BJ (cell line): ENCODE measurements around the gene KRTAP20-1. TPM values are rescaled to one million over a fixed set of nuclear protein-coding genes. Genes with fewer than 3 reads are reported as not detected.

Source experiments
- CTCF ChIA-PET: fragments of 350-600 bp; formaldehyde crosslinking; extraction: SDS; loops from one replicate; lab custom pipeline; 2021; ENCODE audit warnings: antibody characterized with exemption, inconsistent platforms; lab: Yijun Ruan, JAX
- POLR2A ChIA-PET: fragments of 300-600 bp; sonication (Branson Sonifier 250); formaldehyde crosslinking; extraction: SDS; loops from one replicate; lab custom pipeline; 2021; ENCODE audit warnings: antibody characterized with exemption; lab: Charles Lee
- DNase-seq: peaks from one replicate; pipeline ENCODE4 v3.0.0-alpha.2; 2011; ENCODE audit warnings: low read depth
- H3K27me3 ChIP-seq: 2 replicates; pipeline ENCODE4 v1.6.0; 2011; ENCODE audit warnings: low read length; ENCODE audit not compliant: control insufficient read depth, insufficient read depth
- H3K36me3 ChIP-seq: 2 replicates; pipeline ENCODE4 v1.5.1; 2011; ENCODE audit warnings: low read length; ENCODE audit not compliant: control insufficient read depth, insufficient read depth
- H3K4me3 ChIP-seq: 2 replicates; pipeline ENCODE4 v1.5.1; 2011; ENCODE audit warnings: low read depth, mild to moderate bottlenecking, control low read depth, low read length
- CTCF ChIP-seq: IDR thresholded peaks from 2 replicates; pipeline ENCODE4 v1.5.1; 2011; ENCODE audit warnings: low read depth, mild to moderate bottlenecking, control low read depth, inconsistent platforms, low read length, moderate library complexity; ENCODE audit not compliant: insufficient read depth
- polyA plus RNA-seq: library from polyadenylated mRNA; depleted of rRNA; stranded (reverse); fragments of >200 nt; gene quantifications from 2 replicates; pipeline ENCODE4 v1.2.3, GENCODE V29; 2011; rRNA removed
- small RNA-seq: library from RNA; depleted of rRNA; stranded (forward); fragments of <200 nt; gene quantifications from one replicate; pipeline ENCODE3, GENCODE V24; 2012; ENCODE audit warnings: low replicate concordance, low read depth; ENCODE audit not compliant: insufficient read length

Gene KRTAP20-1
- polyA plus RNA-seq, 1 experiment = not detected

- TF ChIP-seq CTCF = no peak
- DNase-seq = no peak
- POLR2A ChIA-PET = no interaction called here
- no peaks in the 10 kb centered on the region for H3K36me3 ChIP-seq
- CTCF ChIA-PET = no interaction called here
- no peak within 1 kb of the TSS for H3K4me3 ChIP-seq
- no peaks in the 10 kb centered on the region for H3K27me3 ChIP-seq
Measured at GRCh38 chr21:30634906-30635305, 18.7 kb downstream of the KRTAP20-1 start, which contains the start of gene KRTAP20-2. Gene KRTAP20-2 (plus strand): TSS chr21:30635206. CDS start chr21:30635264, 58 bp downstream.

GRCh38 chr21:30638686-30639085, 22.5 kb downstream of the KRTAP20-1 start:
- no peaks in the 10 kb centered on the region for H3K27me3 ChIP-seq
- DNase-seq = no peak
- TF ChIP-seq CTCF = no peak
- CTCF ChIA-PET = no interaction called here
- no peaks in the 10 kb centered on the region for H3K36me3 ChIP-seq
- POLR2A ChIA-PET = no interaction called here
- no peak overlapping the region for H3K4me3 ChIP-seq

GRCh38 chr21:30642564-30642963, 26.3 kb downstream of the KRTAP20-1 start, which contains the start of gene KRTAP20-3:
Gene KRTAP20-3 (plus strand): TSS chr21:30642864.
- ChIA-PET CTCF (no interaction called here), POLR2A (no interaction called here)
- Histone ChIP-seq H3K36me3 (no peaks in the 10 kb centered on the region), H3K4me3 (no peak within 1 kb of the TSS), H3K27me3 (no peaks in the 10 kb centered on the region)
- TF ChIP-seq CTCF = no peak
- DNase-seq = no peak

GRCh38 chr21:30646904-30647414, 30.7 kb downstream of the KRTAP20-1 start:
- CTCF ChIA-PET = no interaction called here
- no peaks in the 10 kb centered on the region for H3K27me3 ChIP-seq
- POLR2A ChIA-PET = no interaction called here

GRCh38 chr21:30652891-30653290, 36.7 kb downstream of the KRTAP20-1 start:
- CTCF ChIA-PET = no interaction called here
- Histone ChIP-seq H3K4me3 (no peak overlapping the region), H3K36me3 (no peaks in the 10 kb centered on the region), H3K27me3 (no peaks in the 10 kb centered on the region)
- no peak for TF ChIP-seq CTCF
- DNase-seq = no peak
- POLR2A ChIA-PET = no interaction called here

More at GRCh38 chr21:30646904-30647414, 30.7 kb downstream of the KRTAP20-1 start:
- H3K36me3 ChIP-seq = no peaks in the 10 kb centered on the region
- TF ChIP-seq CTCF = no peak
- DNase-seq = no peak
- no peak overlapping the region for H3K4me3 ChIP-seq

Small RNA genes lying within 50 kb of the gene (small RNA-seq; reads per million reads assigned to genes)
- gene KRTAP20-1 = not detected
- gene KRTAP20-3 = not detected
- gene KRTAP20-4 = not detected
- gene KRTAP22-1 = not detected
- gene KRTAP22-2 = not detected

Other genes starting within 250 kb of the KRTAP20-1 start
- not detected in 2 replicates for gene KRTAP13-2, start 244.2 kb upstream of the KRTAP20-1 start, polyA plus RNA-seq
- gene KRTAP13-1, start 220.4 kb upstream of the KRTAP20-1 start, polyA plus RNA-seq = not detected in 2 replicates
- not detected in 2 replicates for gene KRTAP13-3, start 190.5 kb upstream of the KRTAP20-1 start, polyA plus RNA-seq
- not detected in 2 replicates for gene KRTAP13-4, start 186.2 kb upstream of the KRTAP20-1 start, polyA plus RNA-seq
- gene KRTAP15-1, start 176.2 kb upstream of the KRTAP20-1 start, polyA plus RNA-seq = not detected in 2 replicates
- gene KRTAP19-1, start 136.1 kb upstream of the KRTAP20-1 start, polyA plus RNA-seq = not detected in 2 replicates
- not detected in 2 replicates for gene KRTAP19-2, start 129.0 kb upstream of the KRTAP20-1 start, polyA plus RNA-seq
- not detected in 2 replicates for gene KRTAP19-3, start 124.4 kb upstream of the KRTAP20-1 start, polyA plus RNA-seq
- not detected in 2 replicates for gene KRTAP19-4, start 119.3 kb upstream of the KRTAP20-1 start, polyA plus RNA-seq
- gene KRTAP19-5, start 114.3 kb upstream of the KRTAP20-1 start, polyA plus RNA-seq = not detected in 2 replicates
- gene KRTAP19-6, start 74.6 kb upstream of the KRTAP20-1 start, polyA plus RNA-seq = not detected in 2 replicates
- not detected in 2 replicates for gene KRTAP19-7, start 55.1 kb upstream of the KRTAP20-1 start, polyA plus RNA-seq
- gene KRTAP22-2, start 26.0 kb upstream of the KRTAP20-1 start, polyA plus RNA-seq = not detected in 2 replicates
- not detected in 2 replicates for gene KRTAP6-3, start 24.0 kb upstream of the KRTAP20-1 start, polyA plus RNA-seq
- not detected in 2 replicates for gene KRTAP6-2, start 17.5 kb upstream of the KRTAP20-1 start, polyA plus RNA-seq
- not detected in 2 replicates for gene KRTAP22-1, start 15.3 kb upstream of the KRTAP20-1 start, polyA plus RNA-seq
- gene KRTAP6-1, start 2.5 kb upstream of the KRTAP20-1 start, polyA plus RNA-seq = not detected in 2 replicates
- gene KRTAP20-4, start 4.2 kb downstream of the KRTAP20-1 start, polyA plus RNA-seq = not detected in 2 replicates
- gene KRTAP20-2, start 18.8 kb downstream of the KRTAP20-1 start, polyA plus RNA-seq = not detected in 2 replicates
- not detected in 2 replicates for gene KRTAP20-3, start 26.4 kb downstream of the KRTAP20-1 start, polyA plus RNA-seq
- gene KRTAP21-3, start 102.4 kb downstream of the KRTAP20-1 start, polyA plus RNA-seq = not detected in 2 replicates
- gene KRTAP21-2, start 130.8 kb downstream of the KRTAP20-1 start, polyA plus RNA-seq = not detected in 2 replicates
- not detected in 2 replicates for gene KRTAP21-1, start 139.0 kb downstream of the KRTAP20-1 start, polyA plus RNA-seq
- gene KRTAP8-1, start 196.8 kb downstream of the KRTAP20-1 start, polyA plus RNA-seq = not detected in 2 replicates
- not detected in 2 replicates for gene KRTAP7-1, start 213.3 kb downstream of the KRTAP20-1 start, polyA plus RNA-seq